GM18907 (cell line): Measurements from ENCODE around the gene LHB.
"Not testable (repeated sequence)": the region's sequence is repeated elsewhere in the genome, so short reads cannot be mapped to it uniquely, and the experiment has no call there.

Source experiments
- ATAC-seq: cut with Tn5 transposase; IDR thresholded peaks from one replicate; pipeline ENCODE4 v1.9.1; 2021; ENCODE audit warnings: mild to moderate bottlenecking, moderate library complexity; ENCODE audit not compliant: unreplicated experiment

LHB gene

DNA sequence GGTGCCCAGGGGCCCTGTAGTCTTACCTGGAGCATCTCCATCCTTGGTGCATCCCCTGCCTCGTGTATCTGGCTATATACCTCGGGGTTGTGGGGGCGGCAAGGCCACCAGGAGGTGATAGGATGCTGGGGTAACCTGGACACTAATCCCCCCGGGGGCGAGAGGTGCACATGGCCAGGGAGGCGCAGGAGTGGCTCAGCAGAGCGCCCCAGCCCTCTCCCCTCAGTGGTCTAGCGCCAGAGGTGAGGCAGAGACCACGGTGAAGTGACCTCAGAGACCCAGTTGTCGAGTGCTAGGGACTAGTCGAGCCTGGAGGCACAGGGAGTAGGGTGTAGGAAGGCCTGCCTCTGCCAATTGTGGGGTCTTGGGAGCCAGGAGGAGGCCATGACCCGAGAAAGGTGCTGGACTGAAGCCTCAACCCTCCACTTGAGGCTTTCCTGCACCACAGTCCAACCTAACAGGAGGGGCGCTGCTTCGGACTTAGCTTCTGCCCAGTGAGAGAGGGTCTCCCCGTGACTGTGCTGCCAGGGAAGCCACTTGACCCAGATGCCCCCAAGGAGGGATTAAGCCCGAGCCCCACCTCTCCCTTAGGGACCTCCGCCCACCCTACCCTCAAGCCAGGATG, at the start of gene LHB:
Gene LHB, minus strand, starts transcription at position 51 of the 625 bp plus-strand sequence. Its CDS starts 10 bp downstream, at position 41.
- ATAC-seq = no peak

DNA sequence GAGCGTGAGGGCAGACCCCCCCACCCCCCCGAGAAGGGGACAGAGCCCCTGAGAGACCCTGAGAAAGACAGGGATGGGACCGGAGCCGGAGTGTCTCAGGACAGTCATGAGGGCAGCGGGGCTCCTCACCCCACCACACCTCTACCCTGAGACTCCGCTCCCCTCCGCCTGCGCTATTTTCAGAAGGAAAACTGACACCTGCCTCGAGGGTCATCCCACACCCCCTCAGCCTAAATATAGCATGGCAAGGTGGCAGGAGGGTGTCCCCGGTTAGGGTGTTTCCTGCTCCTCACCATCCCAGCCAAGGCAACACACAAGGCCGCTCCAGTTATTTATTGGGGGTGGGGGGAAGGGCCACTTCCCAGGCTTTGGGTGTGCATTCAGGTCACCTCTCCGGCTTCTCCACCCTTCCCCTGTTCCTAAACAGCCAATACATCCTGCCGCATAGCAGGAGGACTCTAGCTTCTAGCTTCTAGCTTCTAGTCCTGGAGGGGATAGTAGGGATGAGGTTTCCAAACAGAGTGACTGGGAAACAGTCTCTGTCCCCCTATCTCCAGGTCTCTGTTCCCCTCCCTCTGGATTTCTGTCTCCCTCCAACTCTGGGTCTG, 49.1 kb upstream of the LHB start:
- ATAC-seq = no peak

DNA sequence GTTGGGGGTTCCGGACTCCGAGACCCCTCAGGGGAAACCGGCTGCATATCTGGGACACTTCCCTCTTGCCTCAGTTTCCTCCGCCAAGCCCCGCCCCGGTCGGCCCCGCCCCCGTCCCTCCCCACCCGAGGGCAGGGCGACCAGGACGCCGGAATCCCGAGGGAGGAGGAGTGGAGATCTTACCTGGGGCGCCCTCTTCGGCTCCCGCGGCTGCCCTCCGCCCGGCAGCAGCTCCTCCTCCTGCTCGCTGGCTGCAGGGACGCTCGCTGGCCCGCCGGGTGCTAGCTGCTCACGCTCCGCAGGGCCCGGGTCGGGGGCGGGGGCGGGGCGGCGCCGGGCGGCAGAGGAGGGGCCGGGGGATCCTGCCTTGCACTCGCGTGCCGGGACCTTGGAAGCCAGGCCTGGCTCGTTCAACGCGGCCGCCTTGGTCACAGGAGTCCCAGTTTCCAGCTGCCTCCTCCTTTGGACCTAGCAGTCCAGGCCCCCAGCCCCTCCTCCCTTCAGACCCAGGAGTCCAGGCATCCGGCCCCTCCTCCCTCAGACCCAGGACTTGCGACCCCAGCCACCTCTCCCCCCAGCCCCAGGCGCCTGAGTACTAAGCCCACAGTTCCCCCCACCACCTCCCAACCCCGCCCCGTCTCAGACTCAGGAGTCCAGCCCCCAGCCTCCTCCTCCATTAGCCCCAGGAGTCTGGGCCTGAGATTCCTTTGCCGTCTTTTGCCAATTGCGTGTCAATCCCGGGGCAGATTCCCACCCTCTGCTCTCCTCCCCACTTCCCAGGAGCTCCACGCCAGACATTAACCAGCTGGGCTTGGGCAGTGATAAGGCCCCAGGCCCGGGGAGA, 48.1 kb upstream of the LHB start, which contains the start of gene NTF4:
Gene NTF4, minus strand, starts transcription at position 51 of the 844 bp plus-strand sequence. CDS start 2,821 bp downstream, outside the sequence.
- no peak for ATAC-seq

DNA sequence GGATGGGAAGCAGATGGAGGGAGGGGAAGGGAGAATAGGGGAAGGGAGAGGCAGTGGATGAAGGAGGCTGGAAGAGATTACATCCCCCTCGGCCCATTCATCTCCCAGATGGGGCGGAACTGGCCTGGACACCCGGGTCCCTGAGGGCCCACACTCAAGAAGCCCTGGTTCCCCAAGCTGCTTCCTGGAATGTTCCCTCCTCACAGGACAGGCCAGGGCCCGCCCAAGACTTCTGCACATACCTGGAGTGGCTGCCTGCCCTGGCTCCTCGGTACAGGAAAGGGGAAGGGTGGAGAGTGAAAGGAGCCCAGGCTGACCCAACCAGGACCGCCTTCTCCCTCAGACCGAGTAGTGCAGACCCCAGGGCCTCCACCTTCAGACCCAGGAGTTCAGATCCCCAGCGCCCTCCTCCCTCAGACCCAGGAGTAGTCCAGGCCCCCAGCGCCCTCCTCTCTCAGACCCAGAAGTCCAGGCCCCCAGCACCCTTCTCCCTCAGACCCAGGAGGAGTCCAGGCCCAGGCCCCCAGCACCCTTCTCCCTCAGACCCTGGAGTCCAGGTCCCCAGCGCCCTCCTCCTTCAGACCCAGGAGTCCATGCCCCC, 47.2 kb upstream of the LHB start:
- ATAC-seq = no peak

DNA sequence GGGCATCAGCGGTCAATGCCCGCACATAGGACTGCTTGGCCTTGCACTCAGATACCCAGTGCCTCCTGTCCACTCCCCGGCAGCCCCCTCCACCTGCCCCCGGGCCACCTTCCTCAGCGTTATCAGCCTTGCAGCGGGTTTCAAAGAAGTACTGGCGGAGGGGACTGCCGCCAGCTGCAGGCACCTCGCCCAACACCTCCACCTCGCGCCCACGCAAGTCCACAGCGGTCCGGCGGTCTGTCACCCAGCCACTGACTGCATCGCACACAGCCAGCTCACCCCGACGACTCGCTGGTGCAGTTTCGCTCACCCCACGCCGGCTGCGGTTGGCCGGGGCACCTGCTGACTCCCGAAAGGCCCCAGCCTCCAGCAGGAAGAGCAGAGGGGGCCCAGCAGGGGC, 44.6 kb upstream of the LHB start:
- no peak for ATAC-seq

DNA sequence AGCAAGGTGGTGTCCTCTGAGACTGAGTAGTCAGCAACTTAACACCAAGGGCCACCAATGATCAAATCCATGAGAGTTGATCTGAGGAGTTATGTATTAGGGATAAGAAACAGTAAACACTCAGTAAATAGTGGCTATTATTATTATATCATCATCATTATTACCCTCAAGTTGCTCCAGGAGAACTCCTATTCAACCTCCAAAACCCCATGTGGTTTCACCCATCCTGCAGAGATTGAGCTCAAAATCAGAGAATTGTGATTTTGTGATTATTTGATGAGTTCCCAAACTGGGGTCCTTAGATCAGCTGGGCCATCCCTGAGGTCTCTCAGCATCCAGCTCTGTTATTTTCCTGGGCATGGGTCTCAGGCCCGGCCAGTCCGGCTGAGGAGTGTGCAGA, 44.1 kb upstream of the LHB start:
- no peak for ATAC-seq

DNA sequence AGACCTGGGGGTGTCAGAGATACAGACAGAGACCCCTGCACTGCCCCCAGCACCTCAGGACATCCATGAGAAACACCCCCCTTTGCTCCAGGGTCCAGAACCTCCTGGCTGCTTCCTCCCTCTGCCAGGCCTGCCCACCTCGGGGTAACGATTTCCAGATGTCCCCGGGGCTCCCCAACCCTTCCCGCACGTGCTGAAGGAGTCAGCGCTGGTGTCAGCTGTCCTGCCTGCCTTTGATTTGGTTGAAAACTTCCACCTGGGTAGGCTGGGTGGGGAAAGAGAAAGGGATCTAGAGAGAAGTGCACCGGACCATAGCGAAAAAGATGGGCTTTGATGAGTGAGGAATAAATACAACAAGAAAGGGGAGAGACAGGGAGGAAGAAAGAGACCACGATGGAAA, 42.2 kb upstream of the LHB start:
- ATAC-seq = no peak

DNA sequence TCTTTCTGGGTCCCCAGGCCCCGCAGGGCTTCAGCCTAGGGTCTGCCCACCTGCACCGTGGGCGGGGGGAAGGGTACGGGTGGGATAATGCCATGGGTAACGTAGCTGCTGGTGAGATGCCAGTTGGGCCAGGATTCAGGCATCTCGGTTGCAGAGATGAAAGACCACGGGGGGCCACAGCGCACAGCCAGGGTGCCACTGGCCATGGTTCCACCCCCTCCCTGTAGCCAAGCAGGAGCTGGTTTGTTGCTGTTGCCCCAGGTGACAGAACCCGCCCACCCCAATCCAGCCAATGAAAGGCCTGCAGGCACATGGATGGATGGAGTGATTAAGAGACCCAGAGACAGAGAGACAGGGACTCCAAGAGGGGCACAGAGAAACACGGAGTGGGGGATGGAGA, 41.7 kb upstream of the LHB start:
- no peak for ATAC-seq

DNA sequence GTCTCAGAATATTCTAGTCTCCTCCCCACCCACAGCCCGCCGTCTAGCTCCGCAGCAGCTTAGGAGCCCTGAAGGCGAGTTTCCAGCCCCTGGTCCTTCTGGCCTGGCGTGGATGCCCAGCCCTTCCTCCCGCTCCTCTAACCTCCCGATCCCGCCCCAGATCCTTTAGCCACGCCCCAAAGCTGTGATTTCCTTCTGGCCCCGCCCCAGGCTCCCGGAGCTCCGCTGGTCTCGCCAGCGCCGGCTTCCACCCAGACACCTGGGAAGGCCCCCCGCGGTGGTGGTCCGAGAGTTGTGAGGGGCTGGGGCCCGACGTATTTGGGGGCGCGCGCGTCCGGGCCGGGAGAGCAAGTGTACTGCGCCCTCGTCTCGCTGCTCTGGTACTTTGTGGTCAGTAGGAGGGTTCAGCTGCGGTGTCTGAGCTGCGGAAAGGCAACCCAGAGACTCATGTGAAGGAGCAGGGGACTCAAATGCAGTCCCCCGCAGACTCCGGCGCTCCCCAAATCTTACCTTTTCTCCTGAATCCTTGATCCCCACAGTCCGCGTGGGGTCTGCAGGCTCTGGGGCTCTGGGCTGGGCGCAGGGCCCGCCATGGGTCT, 40.8 kb upstream of the LHB start, which contains the start of gene CGB7:
Gene CGB7, minus strand, starts transcription at position 114 of the 599 bp plus-strand sequence. CDS start 2,374 bp downstream, outside the sequence.
- ATAC-seq = no peak

DNA sequence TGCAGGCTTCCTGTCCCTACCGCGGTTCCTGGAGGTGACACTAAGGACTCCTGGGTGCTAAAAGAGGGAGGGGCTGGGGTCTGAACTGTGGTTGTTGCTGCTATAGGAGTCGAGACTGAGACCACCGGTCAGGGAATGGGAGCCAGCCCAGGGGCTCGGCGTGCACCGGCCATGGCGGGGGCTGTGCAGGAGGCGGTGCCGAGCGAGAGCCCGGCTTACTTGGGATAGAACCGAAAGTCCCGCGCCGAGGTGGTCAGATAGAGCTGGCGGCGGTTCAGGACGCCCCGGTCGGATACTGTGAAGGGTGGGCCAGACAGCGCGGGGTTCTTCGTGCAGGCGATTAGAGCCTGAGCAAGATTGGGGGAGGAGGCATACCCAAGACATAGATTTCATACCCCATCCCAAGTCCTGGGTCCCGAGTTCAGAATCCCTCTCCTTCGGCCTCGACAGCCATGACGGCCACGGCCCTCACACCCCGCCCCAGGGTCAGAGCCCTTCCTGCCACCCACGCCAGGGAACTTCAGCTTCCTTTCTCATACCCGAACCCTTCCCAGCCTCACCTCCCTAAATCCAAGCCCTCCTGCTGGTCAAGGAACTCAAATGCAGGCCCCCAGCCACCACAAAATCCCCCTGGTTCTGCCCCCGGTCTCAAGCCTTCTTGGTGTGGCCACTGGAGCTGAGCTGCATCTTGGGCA, 40.2 kb upstream of the LHB start:
- not testable (repeated sequence) for ATAC-seq

DNA sequence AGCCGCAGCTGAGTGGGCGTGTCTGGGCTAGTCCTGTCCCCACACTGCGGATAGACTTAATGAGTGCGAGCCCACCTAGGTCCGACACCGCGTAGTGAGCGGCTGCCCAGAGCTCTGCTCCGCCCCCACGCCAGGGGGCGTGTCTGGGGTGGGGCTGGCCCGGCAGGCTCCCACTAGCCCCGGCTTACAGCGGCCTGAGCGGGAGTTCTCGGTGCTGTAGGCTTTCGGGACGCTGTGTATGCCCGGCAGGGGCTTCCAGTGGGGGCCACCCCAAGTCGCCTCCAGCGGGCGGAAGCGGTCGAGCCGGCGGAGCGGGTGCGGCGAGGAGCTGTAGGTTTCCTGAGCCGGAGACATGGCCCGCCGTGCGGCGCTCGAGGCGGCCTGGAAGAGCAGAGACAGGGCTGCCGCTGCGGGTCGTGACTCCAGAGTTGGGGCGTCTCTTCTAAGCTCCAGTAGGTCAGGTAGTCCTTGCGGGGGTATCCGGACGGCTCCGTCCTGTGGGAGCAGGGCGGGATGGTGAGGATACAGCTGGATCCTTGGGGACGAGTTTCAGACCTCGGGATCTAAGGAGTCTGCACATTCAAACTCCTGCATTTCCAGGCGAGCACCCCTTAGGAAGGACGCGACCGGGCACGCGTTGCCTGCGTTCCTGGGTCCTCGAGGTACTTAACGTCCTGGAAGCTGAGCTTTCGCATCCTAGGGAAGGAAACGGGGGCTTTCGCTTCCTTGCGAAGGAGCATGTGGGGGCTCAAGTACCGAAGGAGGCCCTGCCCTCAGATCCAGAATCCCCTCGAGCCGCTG, 39.4 kb upstream of the LHB start:
- ATAC-seq = no peak

DNA sequence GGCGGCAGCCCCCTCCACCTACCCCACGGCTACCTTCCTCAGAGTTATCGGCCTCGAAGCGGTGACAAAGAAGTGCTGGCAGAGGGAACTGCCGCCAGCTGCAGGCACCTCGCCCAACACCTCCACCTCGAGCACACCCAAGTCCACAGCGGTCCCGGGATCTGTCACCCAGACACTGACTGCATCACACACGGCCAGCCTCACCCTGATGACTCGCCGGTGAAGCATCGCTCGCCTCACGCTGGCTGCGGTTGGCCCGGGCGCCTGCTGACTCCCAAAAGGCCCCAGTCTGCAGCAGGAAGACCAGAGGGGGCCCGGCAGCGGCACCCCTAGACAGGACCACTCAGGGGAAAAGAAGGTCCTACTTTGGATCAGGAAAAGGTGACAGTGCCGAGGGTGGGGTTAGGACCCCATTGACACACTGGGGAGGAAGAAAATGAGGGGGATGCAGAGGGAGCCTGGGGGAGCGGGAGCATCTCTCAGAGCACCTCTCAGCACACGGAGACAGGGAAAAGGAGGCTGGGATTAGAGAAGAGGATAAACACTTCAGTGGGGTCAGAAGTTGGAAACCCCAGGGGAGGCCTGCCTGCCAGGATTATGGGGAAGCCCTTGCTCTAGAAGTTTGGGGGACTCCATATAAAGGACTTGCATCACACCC, 33.6 kb upstream of the LHB start:
- not testable (repeated sequence) for ATAC-seq

DNA sequence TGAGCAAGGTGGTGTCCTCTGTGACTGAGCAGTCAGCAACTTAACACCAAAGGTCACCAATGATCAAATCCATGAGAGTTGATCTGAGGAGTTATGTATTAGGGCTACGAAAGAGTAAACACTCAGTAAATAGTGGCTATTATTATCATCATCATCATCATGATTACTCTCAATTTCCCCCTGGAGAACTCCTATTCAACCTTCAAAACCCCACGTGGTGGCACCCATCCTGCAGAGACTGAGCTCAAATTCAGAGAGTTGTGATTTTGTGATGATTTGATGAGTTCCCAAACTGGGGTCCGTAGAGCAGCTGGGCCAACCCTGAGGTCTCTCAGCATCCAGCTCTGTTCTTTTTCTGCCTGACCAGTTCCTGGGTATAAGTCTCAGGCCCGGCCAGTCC, 32.9 kb upstream of the LHB start:
- ATAC-seq = not testable (repeated sequence)

DNA sequence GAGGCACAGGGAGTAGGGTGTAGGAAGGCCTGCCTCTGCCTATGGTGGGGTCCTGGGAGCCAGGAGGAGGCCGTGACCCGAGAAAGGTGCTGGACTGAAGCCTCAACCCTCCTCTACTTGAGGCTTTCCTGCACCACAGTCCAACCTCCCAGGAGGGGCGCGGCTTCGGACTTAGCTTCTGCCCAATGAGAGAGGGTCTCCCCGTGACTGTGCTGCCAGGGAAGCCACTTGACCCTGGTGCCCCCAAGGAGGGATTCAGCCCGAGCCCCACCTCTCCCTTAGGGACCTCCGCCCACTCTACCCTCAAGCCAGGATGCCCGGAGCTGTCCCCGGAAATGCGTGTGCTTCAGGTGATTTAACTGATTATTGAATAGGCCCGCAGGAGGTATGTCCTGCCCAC, 32.1 kb upstream of the LHB start, which contains the start of gene CGB8:
Gene CGB8, minus strand, starts transcription at position 101 of the 400 bp plus-strand sequence. CDS start 372 bp downstream, outside the sequence.
- ATAC-seq = not testable (repeated sequence)

DNA sequence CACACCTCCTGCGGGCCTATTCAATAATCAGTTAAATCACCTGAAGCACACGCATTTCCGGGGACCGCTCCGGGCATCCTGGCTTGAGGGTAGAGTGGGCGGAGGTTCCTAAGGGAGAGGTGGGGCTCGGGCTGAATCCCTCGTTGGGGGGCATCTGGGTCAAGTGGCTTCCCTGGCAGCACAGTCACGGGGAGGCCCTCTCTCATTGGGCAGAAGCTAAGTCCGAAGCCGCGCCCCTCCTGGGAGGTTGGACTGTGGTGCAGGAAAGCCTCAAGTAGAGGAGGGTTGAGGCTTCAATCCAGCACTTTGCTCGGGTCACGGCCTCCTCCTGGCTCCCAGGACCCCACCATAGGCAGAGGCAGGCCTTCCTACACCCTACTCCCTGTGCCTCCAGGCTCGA, 26.7 kb upstream of the LHB start, which contains the start of gene CGB5:
Gene CGB5, plus strand, starts transcription at position 301 of the 400 bp plus-strand sequence. CDS start 362 bp downstream, outside the sequence.
- ATAC-seq = not testable (repeated sequence)

DNA sequence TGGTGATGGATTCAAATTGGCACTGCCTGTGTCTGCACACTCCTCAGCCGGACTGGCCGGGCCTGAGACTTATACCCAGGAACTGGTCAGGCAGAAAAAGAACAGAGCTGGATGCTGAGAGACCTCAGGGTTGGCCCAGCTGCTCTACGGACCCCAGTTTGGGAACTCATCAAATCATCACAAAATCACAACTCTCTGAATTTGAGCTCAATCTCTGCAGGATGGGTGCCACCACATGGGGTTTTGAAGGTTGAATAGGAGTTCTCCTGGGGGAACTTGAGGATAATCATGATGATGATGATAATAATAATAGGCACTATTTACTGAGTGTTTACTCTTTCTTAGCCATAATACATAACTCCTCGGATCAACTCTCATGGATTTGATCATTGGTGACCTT, 25.8 kb upstream of the LHB start:
- not testable (repeated sequence) for ATAC-seq

DNA sequence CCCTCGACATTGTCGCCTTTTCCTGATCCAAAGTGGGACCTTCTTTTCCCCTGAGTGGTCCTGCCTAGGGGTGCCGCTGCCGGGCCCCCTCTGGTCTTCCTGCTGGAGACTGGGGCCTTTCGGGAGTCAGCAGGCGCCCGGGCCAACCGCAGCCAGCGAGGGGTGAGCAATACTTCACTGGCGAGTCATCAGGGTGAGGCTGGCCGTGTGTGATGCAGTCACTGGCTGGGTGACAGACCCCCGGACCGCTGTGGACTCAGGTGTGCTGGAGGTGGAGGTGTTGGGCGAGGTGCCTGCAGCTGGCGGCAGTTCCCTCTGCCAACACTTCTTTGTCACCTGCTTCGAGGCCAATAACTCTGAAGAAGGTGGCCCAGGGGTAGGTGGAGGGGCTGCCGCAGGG, 25.3 kb upstream of the LHB start:
- ATAC-seq = no peak

DNA sequence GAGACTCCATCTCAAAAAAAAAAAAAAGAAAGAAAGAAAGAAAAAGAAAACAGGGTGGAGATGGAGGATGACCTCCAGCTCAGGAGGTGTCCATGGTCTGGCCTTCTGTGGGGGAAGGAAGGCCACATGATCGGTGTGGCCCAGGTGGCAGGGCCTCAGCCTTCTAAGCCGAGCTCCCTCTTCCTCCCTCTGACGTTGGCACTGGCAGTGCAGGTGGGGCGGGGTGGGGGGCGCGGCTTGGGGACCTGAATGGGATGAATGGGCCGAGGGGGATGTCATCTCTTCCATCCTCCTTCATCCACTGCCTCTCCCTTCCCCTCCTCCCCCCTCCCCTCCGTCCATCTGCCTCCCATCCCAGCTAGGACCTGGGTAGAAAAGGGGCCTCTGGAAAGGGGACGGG, 22.8 kb upstream of the LHB start:
- ATAC-seq = not testable (repeated sequence)
